OCI-LY7 (cell line): Measurements from ENCODE around the gene ZNF557.

Experiments used
- EZH2phosphoT487 ChIP-seq: fragments of 200-600 bp; sonication (generic); IDR thresholded peaks from 2 replicates; pipeline ENCODE4 v1.6.1; 2018; ENCODE audit warnings: low read depth, borderline replicate concordance, mild to moderate bottlenecking, mixed run types, antibody characterized with exemption, low read length, moderate library complexity, mixed read lengths
- TF ChIP-seq, protein P1 (sequence below): fragments of 200-600 bp; sonication (generic); conservative IDR thresholded peaks from 2 replicates; pipeline ENCODE4 v1.5.1; 2014; ENCODE audit warnings: mild to moderate bottlenecking, antibody characterized with exemption, low read length, moderate library complexity, mixed read lengths

DNA sequence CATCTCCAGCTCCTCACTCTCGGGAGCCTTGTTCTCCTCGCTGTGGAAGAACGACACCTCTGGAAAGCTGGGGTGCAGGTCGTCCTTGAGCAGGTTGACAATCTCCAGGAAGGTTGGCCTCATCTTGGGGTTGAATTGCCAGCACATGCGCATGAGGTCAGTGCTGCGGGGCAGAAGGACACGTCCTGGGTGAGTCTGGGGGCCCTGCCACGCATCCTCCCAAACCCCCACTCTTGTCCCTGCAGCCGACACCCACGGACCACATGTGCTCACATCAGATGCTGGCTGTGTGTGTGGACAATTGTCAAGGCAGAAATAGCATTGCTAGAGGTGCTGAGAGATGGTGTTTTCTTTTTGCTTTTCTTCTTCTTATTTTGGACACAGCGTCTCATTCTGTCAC lies 47.7 kb downstream of the ZNF557 start:
- TF ChIP-seq, protein P1, sequence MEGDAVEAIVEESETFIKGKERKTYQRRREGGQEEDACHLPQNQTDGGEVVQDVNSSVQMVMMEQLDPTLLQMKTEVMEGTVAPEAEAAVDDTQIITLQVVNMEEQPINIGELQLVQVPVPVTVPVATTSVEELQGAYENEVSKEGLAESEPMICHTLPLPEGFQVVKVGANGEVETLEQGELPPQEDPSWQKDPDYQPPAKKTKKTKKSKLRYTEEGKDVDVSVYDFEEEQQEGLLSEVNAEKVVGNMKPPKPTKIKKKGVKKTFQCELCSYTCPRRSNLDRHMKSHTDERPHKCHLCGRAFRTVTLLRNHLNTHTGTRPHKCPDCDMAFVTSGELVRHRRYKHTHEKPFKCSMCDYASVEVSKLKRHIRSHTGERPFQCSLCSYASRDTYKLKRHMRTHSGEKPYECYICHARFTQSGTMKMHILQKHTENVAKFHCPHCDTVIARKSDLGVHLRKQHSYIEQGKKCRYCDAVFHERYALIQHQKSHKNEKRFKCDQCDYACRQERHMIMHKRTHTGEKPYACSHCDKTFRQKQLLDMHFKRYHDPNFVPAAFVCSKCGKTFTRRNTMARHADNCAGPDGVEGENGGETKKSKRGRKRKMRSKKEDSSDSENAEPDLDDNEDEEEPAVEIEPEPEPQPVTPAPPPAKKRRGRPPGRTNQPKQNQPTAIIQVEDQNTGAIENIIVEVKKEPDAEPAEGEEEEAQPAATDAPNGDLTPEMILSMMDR, result no peak
- no peak for TF ChIP-seq EZH2phosphoT487
